BJ (cell line): ENCODE results near the gene PAF1. TPM values are rescaled to one million over a fixed set of nuclear protein-coding genes. Genes with fewer than 3 reads are reported as not detected.

ENCODE experiments used
- CTCF ChIA-PET: fragments of 350-600 bp; formaldehyde crosslinking; extraction: SDS; loops from one replicate; lab custom pipeline; 2021; ENCODE audit warnings: antibody characterized with exemption, inconsistent platforms; lab: Yijun Ruan, JAX
- POLR2A ChIA-PET: fragments of 300-600 bp; sonication (Branson Sonifier 250); formaldehyde crosslinking; extraction: SDS; loops from one replicate; lab custom pipeline; 2021; ENCODE audit warnings: antibody characterized with exemption; lab: Charles Lee
- DNase-seq: peaks from one replicate; pipeline ENCODE4 v3.0.0-alpha.2; 2011; ENCODE audit warnings: low read depth
- H3K27me3 ChIP-seq: 2 replicates; pipeline ENCODE4 v1.6.0; 2011; ENCODE audit warnings: low read length; ENCODE audit not compliant: control insufficient read depth, insufficient read depth
- H3K36me3 ChIP-seq: 2 replicates; pipeline ENCODE4 v1.5.1; 2011; ENCODE audit warnings: low read length; ENCODE audit not compliant: control insufficient read depth, insufficient read depth
- H3K4me3 ChIP-seq: 2 replicates; pipeline ENCODE4 v1.5.1; 2011; ENCODE audit warnings: low read depth, mild to moderate bottlenecking, control low read depth, low read length
- polyA plus RNA-seq: library from polyadenylated mRNA; depleted of rRNA; stranded (reverse); fragments of >200 nt; gene quantifications from 2 replicates; pipeline ENCODE4 v1.2.3, GENCODE V29; 2011
- TF ChIP-seq, protein P1 (sequence below): IDR thresholded peaks from 2 replicates; pipeline ENCODE4 v1.5.1; 2011; ENCODE audit warnings: low read depth, mild to moderate bottlenecking, control low read depth, inconsistent platforms, low read length, moderate library complexity; ENCODE audit not compliant: insufficient read depth

The PAF1 gene
- polyA plus RNA-seq, 1 experiment = 50.2 TPM

DNA sequence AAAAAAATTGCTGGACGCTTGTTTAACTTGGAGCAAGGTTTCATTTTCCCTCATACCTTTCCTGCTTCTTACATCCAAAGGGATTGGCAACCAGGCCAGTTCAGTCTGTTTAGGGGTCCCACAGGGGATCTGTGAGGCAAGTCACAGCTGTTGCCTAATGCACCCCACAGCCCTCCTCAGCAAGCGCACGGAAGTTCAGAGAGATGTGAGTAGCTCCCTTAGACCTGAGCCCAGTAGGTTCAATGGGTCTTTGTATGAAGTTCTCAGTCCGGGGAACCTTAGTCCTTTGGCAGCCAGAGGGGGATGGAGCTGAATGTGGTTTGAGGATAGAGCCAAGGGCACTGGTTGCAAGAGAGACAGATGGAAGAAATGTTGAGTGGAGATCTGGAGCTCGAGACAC lies 35.7 kb downstream of the PAF1 start:
- ChIA-PET POLR2A (no interaction called here), CTCF (interaction anchor here (0.9 to 1.1 kb wide), 3 partner anchors 13 to 85 kb away, joined by 3 to 4 read pairs (median 4); partner anchors contain the start of genes MED29, PAF1 and SAMD4B)
- Histone ChIP-seq H3K4me3 (no peak overlapping the region), H3K27me3 (no peaks in the 10 kb centered on the region), H3K36me3 (peaks cover 28% of the 10 kb centered on the region)
- TF ChIP-seq, protein P1, sequence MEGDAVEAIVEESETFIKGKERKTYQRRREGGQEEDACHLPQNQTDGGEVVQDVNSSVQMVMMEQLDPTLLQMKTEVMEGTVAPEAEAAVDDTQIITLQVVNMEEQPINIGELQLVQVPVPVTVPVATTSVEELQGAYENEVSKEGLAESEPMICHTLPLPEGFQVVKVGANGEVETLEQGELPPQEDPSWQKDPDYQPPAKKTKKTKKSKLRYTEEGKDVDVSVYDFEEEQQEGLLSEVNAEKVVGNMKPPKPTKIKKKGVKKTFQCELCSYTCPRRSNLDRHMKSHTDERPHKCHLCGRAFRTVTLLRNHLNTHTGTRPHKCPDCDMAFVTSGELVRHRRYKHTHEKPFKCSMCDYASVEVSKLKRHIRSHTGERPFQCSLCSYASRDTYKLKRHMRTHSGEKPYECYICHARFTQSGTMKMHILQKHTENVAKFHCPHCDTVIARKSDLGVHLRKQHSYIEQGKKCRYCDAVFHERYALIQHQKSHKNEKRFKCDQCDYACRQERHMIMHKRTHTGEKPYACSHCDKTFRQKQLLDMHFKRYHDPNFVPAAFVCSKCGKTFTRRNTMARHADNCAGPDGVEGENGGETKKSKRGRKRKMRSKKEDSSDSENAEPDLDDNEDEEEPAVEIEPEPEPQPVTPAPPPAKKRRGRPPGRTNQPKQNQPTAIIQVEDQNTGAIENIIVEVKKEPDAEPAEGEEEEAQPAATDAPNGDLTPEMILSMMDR = no peak
- DNase-seq = no peak

DNA sequence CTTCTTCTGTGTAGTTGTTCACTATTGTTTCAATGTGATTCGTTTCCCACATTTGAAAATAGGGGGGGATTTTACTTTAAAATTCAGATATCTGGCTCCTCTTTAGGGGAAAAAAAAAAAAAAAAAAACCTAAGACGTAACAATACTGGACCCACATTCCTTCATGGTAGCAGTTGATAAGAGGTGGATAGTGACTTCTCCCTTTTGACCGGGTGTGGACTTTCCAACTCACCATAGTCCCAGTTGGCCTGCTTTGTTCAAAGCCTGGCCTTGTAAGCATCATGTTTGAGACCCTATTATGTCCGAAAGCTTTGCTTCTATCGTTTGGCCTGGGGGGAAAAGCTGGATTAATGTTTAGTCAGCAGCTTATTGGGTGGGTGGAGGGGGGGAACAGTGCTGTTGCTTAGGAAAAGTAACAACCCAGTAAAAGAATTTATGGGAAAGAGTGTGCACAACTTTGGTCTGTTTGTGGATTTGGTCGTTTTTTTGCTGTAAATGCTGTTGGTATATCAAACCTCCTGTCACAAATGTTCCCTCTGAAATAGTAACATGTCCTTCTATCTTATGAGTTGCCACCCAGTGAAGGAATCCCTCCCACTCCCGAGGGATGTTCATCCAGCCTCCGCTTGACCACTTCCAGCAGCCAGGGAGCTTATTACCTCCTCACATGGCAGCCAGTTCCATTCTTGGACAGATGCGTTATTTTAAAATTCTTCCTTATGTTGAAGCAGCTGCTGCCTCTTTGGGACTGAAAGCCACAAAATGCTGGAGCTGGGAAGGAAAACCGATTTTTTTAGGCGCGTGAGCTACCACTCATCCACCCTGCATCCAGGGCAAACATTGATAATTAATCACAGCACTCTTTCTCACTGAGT lies 38.3 kb downstream of the PAF1 start:
- DNase-seq = no peak
- Histone ChIP-seq H3K36me3 (peaks cover 28% of the 10 kb centered on the region), H3K4me3 (no peak overlapping the region), H3K27me3 (no peaks in the 10 kb centered on the region)
- ChIA-PET CTCF (interaction anchor here (0.7 to 1.2 kb wide), 4 partner anchors 10 to 55 kb away, joined by 3 to 6 read pairs (median 4); no protein-coding TSS in a partner anchor), POLR2A (no interaction called here)
- TF ChIP-seq, protein P1 = no peak

DNA sequence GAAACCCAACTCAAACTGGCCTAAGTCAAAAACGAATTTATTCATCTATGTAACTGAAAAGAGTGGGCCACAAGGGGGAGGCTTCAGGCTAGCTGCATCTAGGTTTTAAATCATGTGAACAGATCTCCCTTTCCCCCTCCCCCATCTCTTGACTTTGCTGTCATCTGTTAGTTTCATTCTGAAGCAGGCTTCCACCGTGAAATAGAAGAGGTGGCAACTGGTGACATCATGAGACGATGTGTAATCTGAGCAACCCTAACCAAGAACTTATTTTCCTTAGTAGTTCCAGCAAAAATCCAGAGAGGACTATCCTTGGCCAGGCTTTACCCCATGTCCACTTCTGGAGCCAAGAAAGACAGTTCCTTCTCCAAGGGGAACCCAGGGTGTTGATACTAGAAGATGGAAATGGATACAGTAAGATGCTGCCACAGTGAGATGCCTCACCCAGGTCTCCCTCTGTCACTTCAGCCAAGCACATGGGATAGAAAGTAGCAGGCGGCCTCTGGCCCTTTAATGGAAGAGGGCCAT lies 39.3 kb downstream of the PAF1 start:
- CTCF ChIA-PET = interaction anchor here (1.5 kb wide), 1 partner anchor 9 kb away, joined by 6 read pairs; the partner anchor contains the start of gene SAMD4B
- no peak overlapping the region for H3K4me3 ChIP-seq

DNA sequence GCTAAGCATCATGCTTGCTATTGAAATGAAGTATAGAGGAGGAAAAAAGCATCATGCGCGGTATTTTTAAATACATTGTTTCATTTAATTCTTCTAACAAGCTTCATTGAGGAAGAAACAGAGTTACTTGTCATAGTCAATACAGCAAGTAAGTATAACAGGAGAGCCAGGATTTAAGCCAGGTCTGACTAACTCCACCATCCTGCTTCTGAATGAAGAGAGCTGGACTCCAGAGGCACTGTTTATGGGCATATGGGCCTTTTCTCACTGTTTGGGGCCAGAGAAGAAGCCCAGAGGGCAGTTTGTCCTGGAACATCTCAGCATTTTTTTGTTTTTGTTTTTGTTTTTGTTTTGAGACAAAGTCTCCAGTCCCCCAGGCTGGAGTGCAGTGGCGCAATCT lies 40.8 kb downstream of the PAF1 start:
- POLR2A ChIA-PET = no interaction called here
- H3K36me3 ChIP-seq = peaks cover 14% of the 10 kb centered on the region
- H3K4me3 ChIP-seq = no peak overlapping the region
- H3K27me3 ChIP-seq = no peaks in the 10 kb centered on the region
- TF ChIP-seq, protein P1 = no peak
- DNase-seq = no peak
- CTCF ChIA-PET = interaction anchor here (0.9 to 1.5 kb wide), 5 partner anchors 8 to 240 kb away, joined by 3 to 6 read pairs (median 3); partner anchors contain the start of gene SAMD4B

More for the DNA sequence above, 39.3 kb downstream of the PAF1 start:
- Histone ChIP-seq H3K27me3 (no peaks in the 10 kb centered on the region), H3K36me3 (peaks cover 19% of the 10 kb centered on the region)
- POLR2A ChIA-PET = no interaction called here
- TF ChIP-seq, protein P1 = no peak
- DNase-seq = no peak

DNA sequence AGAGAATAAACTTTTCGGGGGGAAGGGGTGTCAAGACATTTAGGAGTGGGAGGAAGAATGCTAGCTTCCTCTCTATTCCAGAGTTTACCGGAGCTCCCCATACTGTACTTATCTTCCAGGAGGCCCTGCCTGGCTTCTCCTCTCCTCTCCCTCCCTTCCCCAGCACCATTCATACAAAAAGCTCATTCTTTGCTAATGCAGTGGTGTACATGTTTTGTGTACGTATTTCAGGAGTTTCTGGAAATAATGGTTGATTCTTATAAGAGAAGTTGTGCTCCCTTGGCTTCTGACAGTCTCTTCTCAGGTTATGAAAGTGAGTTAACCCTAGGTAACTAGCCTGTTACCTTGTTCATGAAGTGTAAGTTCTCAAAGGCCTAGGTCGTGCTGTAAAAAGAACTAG lies 41.6 kb downstream of the PAF1 start:
- POLR2A ChIA-PET = no interaction called here
- DNase-seq = no peak
- Histone ChIP-seq H3K36me3 (peaks cover 14% of the 10 kb centered on the region), H3K4me3 (no peak overlapping the region), H3K27me3 (no peaks in the 10 kb centered on the region)
- CTCF ChIA-PET = no interaction called here
- TF ChIP-seq, protein P1 = no peak
